Liver (tissue), 3 donors: ENCODE results near the gene DCTN5.

Experiments
- CTCF ChIP-seq: fragments of 150-350 bp; IDR thresholded peaks from 2 replicates; pipeline ENCODE4 v1.5.1; 2017; ENCODE audit warnings: improper control_type of control experiment, low read depth, low read length; ENCODE audit not compliant: missing input control
- FOXA1 ChIP-seq: IDR thresholded peaks from 2 replicates; pipeline ENCODE4 v1.6.1; 2016; ENCODE audit warnings: antibody characterized with exemption
- GABPA ChIP-seq, 2 donors: IDR thresholded peaks in 1 of 2; conservative IDR thresholded peaks in 1 of 2; 2 replicates each; pipeline ENCODE4 v1.6.1; 2016; ENCODE audit warnings: antibody characterized with exemption in 2 of 2, mild to moderate bottlenecking in 1 of 2, moderate library complexity in 1 of 2
- HNF4A ChIP-seq, 2 donors: conservative IDR thresholded peaks; 2 replicates each; pipeline ENCODE4 v1.6.1; 2016; ENCODE audit warnings: antibody characterized with exemption in 2 of 2, mild to moderate bottlenecking in 2 of 2
- JUND ChIP-seq, 2 donors: IDR thresholded peaks; 2 replicates each; pipeline ENCODE4 v1.6.1; 2016; ENCODE audit warnings: antibody characterized with exemption in 2 of 2
- MAX ChIP-seq: IDR thresholded peaks from 2 replicates; pipeline ENCODE4 v1.6.1; 2016; ENCODE audit warnings: antibody characterized with exemption
- NR2F2 ChIP-seq: IDR thresholded peaks from 2 replicates; pipeline ENCODE4 v1.6.1; 2016; ENCODE audit warnings: antibody characterized with exemption
- RAD21 ChIP-seq, 2 donors: IDR thresholded peaks; 2 replicates each; pipeline ENCODE4 v1.6.1; 2016; ENCODE audit warnings: antibody characterized with exemption in 2 of 2, mild to moderate bottlenecking in 2 of 2
- REST ChIP-seq: IDR thresholded peaks from 2 replicates; pipeline ENCODE4 v1.6.1; 2016; ENCODE audit warnings: antibody characterized with exemption, mild to moderate bottlenecking
- SP1 ChIP-seq: IDR thresholded peaks from 2 replicates; pipeline ENCODE4 v1.6.1; 2018; ENCODE audit warnings: antibody characterized with exemption, mild to moderate bottlenecking
- TAF1 ChIP-seq: conservative IDR thresholded peaks from 2 replicates; pipeline ENCODE4 v1.6.1; 2016; ENCODE audit warnings: antibody characterized with exemption, mild to moderate bottlenecking
- YY1 ChIP-seq: IDR thresholded peaks from 2 replicates; pipeline ENCODE4 v1.6.1; 2016; ENCODE audit warnings: antibody characterized with exemption, mild to moderate bottlenecking
- TF ChIP-seq, protein P1 (sequence below): IDR thresholded peaks from 2 replicates; pipeline ENCODE4 v1.6.1; 2016; ENCODE audit warnings: antibody characterized with exemption
- donor health status: healthy.
- donor health status: healthy.

DNA sequence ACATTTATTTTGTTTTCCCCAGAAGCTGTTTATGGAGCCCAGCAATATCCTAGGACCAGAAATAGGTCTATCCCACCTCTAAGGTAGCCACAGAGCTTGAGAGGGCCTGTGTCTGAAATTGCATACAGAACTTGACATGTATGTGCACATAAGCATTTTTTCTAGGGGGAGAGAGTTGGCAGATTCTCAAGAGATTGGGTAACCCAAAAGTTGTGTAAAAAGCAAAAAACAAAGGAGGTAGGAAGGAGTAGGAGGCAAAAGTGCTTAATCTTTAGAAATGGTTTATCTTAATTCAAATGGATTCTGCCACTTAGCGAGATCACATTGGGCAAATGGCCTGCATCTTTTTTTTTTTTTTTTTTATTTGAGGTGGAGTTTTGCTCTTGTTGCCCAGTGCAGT is 40.9 kb downstream of the DCTN5 start:
- TF ChIP-seq CTCF (no peak), REST (no peak), RAD21 (IDR thresholded peaks at IDR 0.05) (no peak), TAF1 (no peak), FOXA1 (no peak), SP1 (no peak), NR2F2 (no peak), GABPA (IDR thresholded peaks at IDR 0.05 in 1 of 2, conservative IDR thresholded peaks at IDR 0.05 in 1 of 2) (no peak), JUND (IDR thresholded peaks at IDR 0.05) (no peak), YY1 (no peak), MAX (no peak), HNF4A (conservative IDR thresholded peaks at IDR 0.05) (no peak)
- TF ChIP-seq, protein P1, sequence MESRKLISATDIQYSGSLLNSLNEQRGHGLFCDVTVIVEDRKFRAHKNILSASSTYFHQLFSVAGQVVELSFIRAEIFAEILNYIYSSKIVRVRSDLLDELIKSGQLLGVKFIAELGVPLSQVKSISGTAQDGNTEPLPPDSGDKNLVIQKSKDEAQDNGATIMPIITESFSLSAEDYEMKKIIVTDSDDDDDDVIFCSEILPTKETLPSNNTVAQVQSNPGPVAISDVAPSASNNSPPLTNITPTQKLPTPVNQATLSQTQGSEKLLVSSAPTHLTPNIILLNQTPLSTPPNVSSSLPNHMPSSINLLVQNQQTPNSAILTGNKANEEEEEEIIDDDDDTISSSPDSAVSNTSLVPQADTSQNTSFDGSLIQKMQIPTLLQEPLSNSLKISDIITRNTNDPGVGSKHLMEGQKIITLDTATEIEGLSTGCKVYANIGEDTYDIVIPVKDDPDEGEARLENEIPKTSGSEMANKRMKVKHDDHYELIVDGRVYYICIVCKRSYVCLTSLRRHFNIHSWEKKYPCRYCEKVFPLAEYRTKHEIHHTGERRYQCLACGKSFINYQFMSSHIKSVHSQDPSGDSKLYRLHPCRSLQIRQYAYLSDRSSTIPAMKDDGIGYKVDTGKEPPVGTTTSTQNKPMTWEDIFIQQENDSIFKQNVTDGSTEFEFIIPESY: no peak
